HG03432 (cell line): ENCODE measurements around the gene ERMP1.
"Not testable (repeated sequence)": the region's sequence is repeated elsewhere in the genome, so short reads cannot be mapped to it uniquely, and the experiment has no call there.

Experiments
- ATAC-seq: cut with Tn5 transposase; IDR thresholded peaks from one replicate; pipeline ENCODE4 v1.9.1; 2021; ENCODE audit warnings: mild to moderate bottlenecking, moderate library complexity; ENCODE audit not compliant: unreplicated experiment

Gene ERMP1

GRCh38 chr9:5786370-5787127 is 46.4 kb downstream of the ERMP1 start:
- ATAC-seq: no peak

GRCh38 chr9:5784526-5785315 is 48.2 kb downstream of the ERMP1 start:
- no peak for ATAC-seq

- ATAC-seq: no peak
Measured at GRCh38 chr9:5783982-5784381, 48.9 kb downstream of the ERMP1 start.

- not testable (repeated sequence) for ATAC-seq
Measured at GRCh38 chr9:5783420-5783819, 49.5 kb downstream of the ERMP1 start.

- ATAC-seq: not testable (repeated sequence)
Measured at GRCh38 chr9:5779705-5780218, 53.2 kb downstream of the ERMP1 start.

- ATAC-seq: no peak
Measured at GRCh38 chr9:5778805-5779204, 54.1 kb downstream of the ERMP1 start.

- no peak for ATAC-seq
Measured at GRCh38 chr9:5773324-5773999, 59.5 kb downstream of the ERMP1 start.

GRCh38 chr9:5767968-5768932 is 64.7 kb downstream of the ERMP1 start:
- peak; percentile 54 for ATAC-seq

GRCh38 chr9:5764130-5764868 is 68.6 kb downstream of the ERMP1 start:
- ATAC-seq: peak; percentile 84

- no peak for ATAC-seq
Measured at GRCh38 chr9:5762421-5762820, 70.5 kb downstream of the ERMP1 start.

GRCh38 chr9:5760338-5760737 is 72.6 kb downstream of the ERMP1 start:
- no peak for ATAC-seq

- no peak for ATAC-seq
Measured at GRCh38 chr9:5756633-5757032, 76.3 kb downstream of the ERMP1 start.

GRCh38 chr9:5750569-5750968 is 82.3 kb downstream of the ERMP1 start:
- ATAC-seq: no peak

- ATAC-seq: no peak
Measured at GRCh38 chr9:5749306-5749705, 83.6 kb downstream of the ERMP1 start.

- no peak for ATAC-seq
Measured at GRCh38 chr9:5748438-5748837, 84.5 kb downstream of the ERMP1 start.

GRCh38 chr9:5743109-5743508 is 89.8 kb downstream of the ERMP1 start:
- ATAC-seq: no peak

- ATAC-seq: no peak
Measured at GRCh38 chr9:5736563-5737346, 96.2 kb downstream of the ERMP1 start.

- ATAC-seq: no peak
Measured at GRCh38 chr9:5735072-5735471, 97.8 kb downstream of the ERMP1 start.
